Putamen (tissue), 1 donor: ENCODE measurements around the gene RPS5.
"Not testable (repeated sequence)": the region's sequence is repeated elsewhere in the genome, so short reads cannot be mapped to it uniquely, and the experiment has no call there.

Experiments used
- DNase-seq: peaks from one replicate; pipeline ENCODE4 v3.0.0-alpha.2; 2016; ENCODE audit warnings: low spot score

RPS5 gene

DNA sequence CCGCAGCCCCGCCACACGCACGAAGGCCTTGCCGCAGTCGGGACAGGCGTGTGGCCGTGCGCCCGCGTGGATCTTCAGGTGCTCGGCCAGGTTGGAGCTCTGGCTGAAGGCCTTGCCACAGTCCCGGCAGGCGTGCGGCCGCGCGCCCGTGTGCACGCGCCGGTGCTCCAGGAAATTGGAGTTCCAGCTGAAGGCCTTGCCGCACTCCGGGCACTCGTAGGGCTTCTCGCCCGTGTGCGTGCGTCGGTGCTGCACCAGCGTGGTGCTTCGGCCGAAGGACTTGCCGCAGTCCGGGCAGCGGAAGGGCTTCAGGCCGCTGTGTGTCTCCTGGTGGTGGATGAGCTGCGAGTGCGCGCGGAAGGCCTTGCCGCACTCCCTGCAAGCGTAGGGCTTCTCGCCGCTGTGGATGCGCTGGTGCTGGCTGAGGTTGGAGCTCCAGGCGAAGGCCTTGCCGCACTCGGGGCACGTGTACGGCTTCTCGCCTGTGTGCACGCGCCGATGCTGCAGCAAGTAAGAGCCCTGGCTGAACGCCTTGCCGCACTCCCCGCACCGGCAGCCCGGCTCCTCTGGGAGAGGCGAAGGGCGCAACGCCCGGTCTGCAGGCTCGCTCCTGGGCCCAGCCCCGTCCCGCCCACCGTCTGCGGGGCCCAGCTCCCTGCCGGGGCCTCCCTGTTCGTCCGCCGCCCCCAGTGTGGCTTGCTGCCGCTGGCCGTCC lies 30.1 kb upstream of the RPS5 start:
- DNase-seq: no peak

DNA sequence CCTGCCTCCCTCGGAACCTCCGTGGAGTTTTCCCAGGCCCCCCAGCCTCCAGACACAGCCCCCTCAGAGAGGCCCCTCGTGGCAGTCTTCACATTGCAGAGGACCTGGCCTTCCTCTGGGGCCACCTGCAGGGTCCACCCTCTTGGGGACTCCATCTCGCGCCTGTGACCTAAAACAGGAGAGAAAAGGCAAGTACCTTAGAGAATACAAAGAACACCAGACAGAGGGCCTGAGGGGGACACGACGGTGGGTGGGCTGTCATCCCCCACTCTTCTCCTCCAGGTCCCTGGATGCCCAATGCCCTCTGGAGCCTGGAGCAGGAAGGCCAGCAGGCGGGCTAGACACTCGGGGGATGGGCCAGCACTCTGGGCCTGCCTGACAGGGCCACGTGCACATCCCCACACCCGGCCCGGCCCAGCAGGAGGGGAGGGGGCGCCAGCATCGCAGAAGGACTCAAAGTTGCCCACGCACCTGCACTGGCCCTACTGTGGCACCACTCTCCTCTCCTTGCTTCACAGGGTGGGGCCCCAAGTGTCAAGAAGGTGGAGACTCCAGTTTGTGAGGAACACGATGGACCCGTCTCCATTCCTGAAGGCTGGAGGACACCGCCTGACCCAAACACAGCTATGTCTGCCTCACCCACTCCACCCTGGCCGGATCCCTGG lies 29.5 kb upstream of the RPS5 start:
- no peak for DNase-seq

- DNase-seq: no peak
Observed at GRCh38 chr19:58361900-58362271, 25.2 kb upstream of the RPS5 start.

GRCh38 chr19:58362272-58362994 lies 24.6 kb upstream of the RPS5 start, which contains the start of gene ZNF497:
Gene ZNF497, minus strand, starts transcription at chr19:58362751. Its CDS starts 5,116 bp downstream, at chr19:58357635.
- DNase-seq: peak; percentile 97

- DNase-seq: no peak
Observed at GRCh38 chr19:58364146-58364545, 22.9 kb upstream of the RPS5 start.

DNA sequence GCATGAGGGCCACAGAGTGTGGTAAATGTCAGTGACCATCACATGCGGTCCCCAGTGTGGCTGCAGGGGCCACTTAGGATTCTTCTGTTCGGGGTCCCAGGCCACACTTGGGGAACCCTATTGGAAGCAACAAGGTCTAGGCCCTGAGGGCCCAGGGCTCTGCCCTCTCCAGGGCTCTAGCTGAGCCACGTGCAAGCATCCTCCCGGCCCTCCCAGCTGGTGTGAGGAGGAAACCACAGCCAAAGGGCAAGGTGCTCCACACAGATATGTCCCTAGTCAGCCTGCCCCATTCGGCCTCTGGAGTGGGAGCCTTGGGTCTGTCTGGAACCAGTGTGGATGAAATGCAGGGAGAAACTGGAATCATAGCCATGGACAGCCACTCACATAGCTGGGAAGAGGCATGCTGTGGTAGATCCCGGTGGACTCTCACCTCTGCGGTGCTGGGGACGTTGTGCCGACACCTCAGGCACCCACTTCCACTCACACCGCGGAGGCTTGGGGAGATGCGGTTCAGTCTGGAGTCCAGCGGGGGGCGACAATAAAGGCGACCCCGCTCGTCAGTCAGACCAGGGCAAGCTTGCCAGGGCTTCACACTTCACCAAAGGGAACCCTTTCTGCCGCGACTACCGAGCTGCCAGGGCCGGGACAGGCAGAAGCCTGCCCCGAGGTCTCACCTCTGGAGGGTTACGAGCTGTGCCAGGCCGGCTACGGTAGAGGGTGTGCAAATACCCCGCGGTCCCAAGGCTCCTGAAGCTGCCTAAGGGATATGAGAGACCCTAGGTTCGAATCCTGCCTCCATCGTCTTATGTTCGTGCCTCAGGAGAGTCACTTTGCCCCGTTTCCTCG lies 20.3 kb upstream of the RPS5 start:
- no peak for DNase-seq

GRCh38 chr19:58367698-58368454 lies 19.2 kb upstream of the RPS5 start:
- no peak for DNase-seq

- DNase-seq: no peak
Observed at GRCh38 chr19:58368561-58369360, 18.3 kb upstream of the RPS5 start.

DNA sequence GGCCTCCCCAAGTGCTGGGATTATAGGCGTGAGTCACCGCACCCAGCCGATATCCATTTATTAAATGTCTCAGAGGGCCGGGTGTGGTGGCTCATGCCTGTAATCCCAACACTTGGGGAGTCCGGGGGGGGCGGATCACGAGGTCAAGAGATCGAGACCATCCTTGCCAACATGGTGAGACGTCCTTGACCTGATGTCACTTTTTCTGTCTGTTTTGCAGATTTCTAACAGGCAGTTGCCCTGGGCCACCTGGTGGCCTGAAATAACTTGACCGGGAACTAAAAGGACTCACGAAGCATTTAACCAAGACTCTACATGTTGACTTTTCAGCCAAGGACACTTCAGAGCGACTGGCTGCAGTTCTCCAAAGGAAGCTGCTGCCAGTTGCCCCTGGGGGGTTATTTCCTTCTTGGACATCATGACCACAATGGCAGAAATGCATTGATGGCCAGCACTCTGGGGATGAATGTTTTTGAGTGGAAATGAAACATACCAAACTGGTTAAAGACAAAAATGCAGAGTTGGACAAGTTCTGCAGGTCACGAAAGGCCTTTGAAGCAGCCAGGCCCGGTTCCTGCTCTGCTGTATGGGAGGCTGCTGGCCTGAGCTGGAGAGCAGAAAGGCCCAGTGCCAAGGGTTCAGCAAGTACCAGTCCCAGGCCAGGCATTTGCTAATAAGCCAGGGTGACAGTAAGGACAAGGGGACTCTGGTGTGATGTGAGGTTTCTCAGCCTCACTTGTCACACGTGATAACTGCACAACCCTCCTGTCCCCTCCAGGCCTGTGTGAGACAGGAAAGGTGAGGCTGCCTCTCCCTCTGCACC lies 14.5 kb upstream of the RPS5 start:
- no peak for DNase-seq

- no peak for DNase-seq
Observed at GRCh38 chr19:58374200-58374599, 12.9 kb upstream of the RPS5 start.

DNA sequence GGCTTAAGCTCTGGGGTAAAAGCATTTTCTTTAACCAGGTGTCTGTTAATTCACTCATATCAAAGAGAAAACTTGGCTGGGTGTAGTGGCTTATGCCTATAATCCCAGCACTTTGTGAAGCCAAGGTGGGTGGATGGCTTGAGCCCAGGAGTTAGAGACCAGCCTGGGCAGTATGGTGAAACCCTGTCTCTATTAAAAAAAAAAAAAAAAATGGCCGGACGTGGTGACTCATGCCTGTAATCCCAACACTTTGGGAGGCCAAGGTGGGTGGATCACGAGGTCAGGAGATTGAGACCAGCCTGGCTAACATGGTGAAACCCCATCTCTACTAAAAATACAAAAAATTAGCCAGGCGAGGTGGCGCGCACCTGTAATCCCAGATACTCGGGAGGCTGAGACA lies 10.3 kb upstream of the RPS5 start:
- DNase-seq: not testable (repeated sequence)

- no peak for DNase-seq
Observed at GRCh38 chr19:58379246-58379645, 7.8 kb upstream of the RPS5 start.

GRCh38 chr19:58380037-58380661 lies 6.9 kb upstream of the RPS5 start:
- no peak for DNase-seq

DNA sequence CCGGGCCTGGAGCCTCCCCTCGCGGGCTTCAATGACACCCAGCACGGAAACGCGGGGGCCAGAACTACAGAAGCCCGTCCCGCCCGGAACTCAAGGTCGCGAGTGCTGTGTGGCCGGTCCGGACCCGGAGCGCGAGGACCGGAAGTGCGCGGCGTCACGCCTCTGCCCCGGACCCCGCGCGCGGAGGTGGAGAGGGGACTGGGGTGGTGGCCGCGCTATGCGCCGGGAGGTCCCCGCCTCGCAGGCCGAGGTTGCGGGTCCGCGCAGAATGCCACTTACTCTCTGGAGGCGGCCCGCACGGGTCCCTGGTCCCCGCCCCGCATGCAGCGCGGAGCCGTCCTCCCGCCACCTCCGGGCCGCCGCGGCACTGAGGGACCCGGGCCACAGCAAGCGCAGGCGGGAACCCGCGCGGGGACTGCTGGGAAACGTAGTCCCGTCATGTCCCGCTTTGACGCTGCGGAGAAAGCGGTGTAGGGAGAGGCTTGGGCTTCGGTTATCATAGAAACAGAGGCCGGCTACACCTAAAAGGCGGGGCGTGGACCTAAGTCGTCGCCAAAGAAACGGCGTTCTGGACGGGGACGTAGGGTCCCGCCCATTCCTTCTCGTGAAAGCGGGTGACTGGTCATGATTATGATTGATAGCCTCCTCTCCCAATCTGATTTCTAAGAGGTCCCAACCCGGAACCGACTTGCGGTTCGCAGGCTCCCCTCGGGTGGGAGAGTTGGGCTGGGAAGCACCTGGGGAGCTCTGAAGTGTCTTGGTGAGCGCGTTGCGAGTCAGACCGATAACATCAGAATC lies 6.2 kb upstream of the RPS5 start, which contains the start of gene ZNF837:
ZNF837 (minus strand) TSS at position 369 of the 798 bp plus-strand sequence. CDS start 11,698 bp downstream, outside the sequence.
- DNase-seq: peak; percentile 100

DNA sequence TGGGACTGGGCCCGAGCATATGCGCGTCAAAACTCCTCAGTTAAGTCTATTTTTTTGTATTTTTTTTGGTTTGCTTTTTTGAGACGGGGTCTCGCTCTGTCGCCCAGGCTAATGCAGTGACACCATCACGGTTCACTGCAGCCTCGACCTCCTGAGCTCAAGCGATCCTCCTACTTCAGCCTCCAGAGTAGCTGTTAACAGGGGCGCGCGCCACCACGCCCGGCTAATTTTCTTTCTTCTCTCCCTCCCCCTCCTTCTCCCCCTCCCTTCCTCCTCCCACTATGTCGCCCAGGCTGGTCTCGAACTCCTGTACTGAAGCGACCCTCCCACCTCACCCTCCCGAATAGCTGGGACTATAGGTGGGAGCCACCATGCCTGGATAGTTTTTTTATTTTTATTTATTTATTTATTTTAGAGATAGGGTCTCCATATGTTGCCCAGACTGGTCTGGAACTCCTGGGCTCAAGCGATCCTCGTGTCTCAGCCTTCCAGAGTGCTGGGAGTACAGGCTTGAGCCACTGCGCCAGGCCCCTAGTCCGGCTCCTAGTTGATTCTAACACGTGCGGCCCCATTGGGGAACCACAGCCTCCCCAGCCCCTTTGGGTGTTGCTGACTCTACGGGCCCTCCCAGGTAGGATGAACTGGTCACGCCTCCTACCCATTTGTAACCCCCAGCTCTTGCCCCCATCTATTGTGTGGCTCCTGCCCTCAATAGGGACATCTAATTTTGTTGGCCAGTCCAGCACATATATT lies 5.4 kb upstream of the RPS5 start:
- no peak for DNase-seq

GRCh38 chr19:58382997-58383603 lies 4.0 kb upstream of the RPS5 start:
- DNase-seq: no peak

- DNase-seq: no peak
Observed at GRCh38 chr19:58385313-58385890, 1.7 kb upstream of the RPS5 start.
